PC-9 (cell line): ENCODE results near the gene TTLL3. TPM values are rescaled to one million over a fixed set of nuclear protein-coding genes. Genes with fewer than 3 reads are reported as not detected.
"Not testable (repeated sequence)": the region's sequence is repeated elsewhere in the genome, so short reads cannot be mapped to it uniquely, and the experiment has no call there.

Experiments used
- BruUV-seq: library from RNA; stranded (reverse); fragments of 400-500 nt; replicated peaks from 2 replicates; lab custom pipeline; 2021; lab: Mats Ljungman, UMichigan
- CTCF ChIA-PET: fragments of 300-600 bp; sonication (Branson Sonifier 250); formaldehyde crosslinking; loops from one replicate; lab custom pipeline; 2022; ENCODE audit warnings: antibody characterized with exemption; lab: Charles Lee
- POLR2A ChIA-PET: fragments of 300-600 bp; sonication (Branson Sonifier 250); formaldehyde crosslinking; loops from one replicate; lab custom pipeline; 2022; ENCODE audit warnings: antibody characterized with exemption; ENCODE audit not compliant: unreplicated experiment; lab: Charles Lee
- DNase-seq, 2 experiments: peaks; one replicate each; pipeline versions ENCODE4 v3.0.0 to v3.0.0-alpha.2; 2015 to 2022; ENCODE audit warnings: mixed read lengths in 1 of 2
- H2AFZ ChIP-seq: fragments of 200-600 bp; sonication (generic); 2 replicates; pipeline ENCODE4 v1.8.1; 2017; ENCODE audit warnings: antibody characterized with exemption
- H3F3A ChIP-seq: fragments of 200-600 bp; sonication (generic); 2 replicates; pipeline ENCODE4 v1.8.1; 2017; ENCODE audit warnings: antibody characterized with exemption, mild to moderate bottlenecking, low read depth; ENCODE audit not compliant: insufficient read depth
- H3K27ac ChIP-seq: fragments of 200-600 bp; sonication (generic); 2 replicates; pipeline ENCODE4 v1.6.1; 2016; ENCODE audit warnings: mixed run types
- H3K27me3 ChIP-seq: fragments of 200-600 bp; sonication (generic); 2 replicates; pipeline ENCODE4 v1.6.1; 2016; ENCODE audit warnings: low read depth, mixed run types; ENCODE audit not compliant: insufficient read depth
- H3K36me3 ChIP-seq: fragments of 200-600 bp; sonication (generic); 2 replicates; pipeline ENCODE4 v1.6.1; 2016; ENCODE audit warnings: low read depth, mixed run types
- H3K4me1 ChIP-seq: fragments of 200-600 bp; sonication (generic); replicated peaks from 2 replicates; pipeline ENCODE4 v1.6.1; 2016; ENCODE audit warnings: mixed run types; ENCODE audit not compliant: insufficient read depth
- H3K4me2 ChIP-seq: fragments of 200-600 bp; sonication (generic); 2 replicates; pipeline ENCODE4 v1.6.1; 2017; ENCODE audit warnings: mixed run types
- H3K4me3 ChIP-seq: fragments of 200-600 bp; sonication (generic); 2 replicates; pipeline ENCODE4 v1.6.1; 2016; ENCODE audit warnings: mixed run types
- H3K79me2 ChIP-seq: fragments of 200-600 bp; sonication (generic); 2 replicates; pipeline ENCODE4 v1.6.1; 2017; ENCODE audit warnings: low read depth, mixed run types
- H3K9me2 ChIP-seq: fragments of 200-600 bp; sonication (generic); 2 replicates; pipeline ENCODE4 v1.8.1; 2017; ENCODE audit warnings: mild to moderate bottlenecking; ENCODE audit not compliant: insufficient read depth
- H3K9me3 ChIP-seq: fragments of 200-600 bp; sonication (generic); 2 replicates; pipeline ENCODE4 v1.8.1; 2016; ENCODE audit warnings: low read depth; ENCODE audit not compliant: insufficient read depth
- H4K20me1 ChIP-seq: fragments of 200-600 bp; sonication (generic); 2 replicates; pipeline ENCODE4 v1.8.1; 2017; ENCODE audit not compliant: insufficient read depth
- CTCF ChIP-seq: fragments of 200-600 bp; sonication (generic); conservative IDR thresholded peaks from 2 replicates; pipeline ENCODE4 v1.6.1; 2017; ENCODE audit warnings: mixed run types, antibody characterized with exemption, mild to moderate bottlenecking, moderate library complexity
- EZH2 ChIP-seq: fragments of 200-600 bp; sonication (generic); IDR thresholded peaks from 2 replicates; pipeline ENCODE4 v1.8.0; 2017; ENCODE audit warnings: antibody characterized with exemption, low read depth
- intact Hi-C: fragments of 100-400 bp; cut with micrococcal nuclease; formaldehyde crosslinking; loops from one replicate; pipeline ENCODE4 v1.10.0; 2022; ENCODE audit not compliant: unreplicated experiment
- total RNA-seq: library from RNA; stranded (reverse); gene quantifications from 2 replicates; pipeline ENCODE4 v1.2.3, GENCODE V29; 2021

Gene TTLL3
- total RNA-seq, 1 experiment from 2014 or later = 21.7 TPM

DNA sequence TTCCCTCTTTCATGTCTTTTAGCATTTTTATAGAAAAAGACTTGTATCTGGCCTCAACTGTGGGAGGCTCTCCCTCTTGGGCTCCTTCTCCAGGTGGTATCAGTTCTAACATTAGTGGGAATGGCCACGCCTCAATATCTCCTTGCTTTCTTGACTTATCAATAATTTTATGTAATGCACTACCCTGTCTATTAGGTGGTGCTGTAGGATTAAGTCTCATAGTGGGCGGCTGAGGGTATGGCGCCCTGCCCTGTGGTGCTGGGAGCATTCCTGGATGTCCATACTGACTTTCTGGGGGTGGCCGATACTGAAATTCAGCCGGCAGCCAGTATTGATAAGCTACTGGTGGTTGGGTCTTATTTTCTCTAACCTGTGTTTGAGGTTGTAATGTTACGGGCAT, 42.5 kb downstream of the TTLL3 start:
- intact Hi-C loops = no loop called here

DNA sequence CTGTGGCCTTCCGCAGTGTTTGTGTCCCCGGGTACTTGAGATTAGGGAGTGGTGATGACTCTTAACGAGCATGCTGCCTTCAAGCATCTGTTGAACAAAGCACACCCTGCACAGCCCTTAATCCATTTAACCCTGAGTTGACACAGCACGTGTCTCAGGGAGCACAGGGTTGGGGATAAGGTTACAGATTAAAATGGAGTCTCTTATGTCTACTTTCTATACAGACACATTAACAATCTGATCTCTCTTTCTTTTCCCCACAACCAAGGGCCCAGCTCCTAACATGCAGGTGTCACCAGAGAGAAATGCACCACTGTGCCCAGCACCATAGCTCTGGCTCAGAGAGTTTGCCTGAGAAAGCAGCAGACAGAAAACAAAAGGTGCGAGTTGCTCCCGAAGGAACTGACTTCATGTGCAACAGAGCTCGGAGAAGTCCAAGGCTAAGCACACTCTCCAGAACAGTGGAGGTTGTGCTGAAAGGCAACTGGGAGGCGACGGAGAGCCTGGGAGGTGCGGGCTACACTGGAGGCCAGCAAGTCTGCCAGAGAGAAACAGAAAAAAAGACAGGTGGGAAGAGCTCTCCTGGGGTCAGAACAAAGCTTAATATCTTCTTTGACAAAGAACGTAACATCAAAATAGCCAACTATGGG, 44.4 kb downstream of the TTLL3 start:
- H3K36me3 ChIP-seq, H3K4me2 ChIP-seq, BruUV-seq, H3K27ac ChIP-seq, H3K9me2 ChIP-seq, H3K9me3 ChIP-seq, DNase-seq, H3K27me3 ChIP-seq, H3K79me2 ChIP-seq, H2AFZ ChIP-seq, H4K20me1 ChIP-seq, H3K4me1 ChIP-seq, H3K4me3 ChIP-seq, intact Hi-C loops, H3F3A ChIP-seq: not testable (repeated sequence)
- ChIA-PET CTCF (interaction anchor here (0.6 kb wide), 1 partner anchor 18 kb away, joined by 3 read pairs; no protein-coding TSS in a partner anchor), POLR2A (interaction anchor here (0.6 kb wide), 1 partner anchor 364 kb away, joined by 5 read pairs; no protein-coding TSS in a partner anchor)

More for the DNA sequence above, 42.5 kb downstream of the TTLL3 start:
- DNase-seq = no peak
- Histone ChIP-seq H3K4me3 (no peak overlapping the region), H3K36me3 (no peaks in the 10 kb centered on the region), H4K20me1 (no peaks in the 10 kb centered on the region), H3K9me3 (no peaks in the 10 kb centered on the region), H3K27me3 (no peaks in the 10 kb centered on the region), H3K9me2 (no peaks in the 10 kb centered on the region), H3F3A (no peaks in the 10 kb centered on the region), H3K4me1 (0 out of 2 replicates have a peak, but pooled peaks cover 8% of the 10 kb centered on the region), H3K27ac (no peak overlapping the region), H3K4me2 (no peak overlapping the region), H3K79me2 (no peaks in the 10 kb centered on the region), H2AFZ (no peak overlapping the region)
- TF ChIP-seq CTCF (0 out of 2 replicates have a peak, but pooled peaks have one; percentile 17), EZH2 (no peak)
- BruUV-seq = no TSS peak
- ChIA-PET POLR2A (no interaction called here), CTCF (interaction anchor here (1.2 kb wide), 1 partner anchor 45 kb away, joined by 3 read pairs; no protein-coding TSS in a partner anchor)

DNA sequence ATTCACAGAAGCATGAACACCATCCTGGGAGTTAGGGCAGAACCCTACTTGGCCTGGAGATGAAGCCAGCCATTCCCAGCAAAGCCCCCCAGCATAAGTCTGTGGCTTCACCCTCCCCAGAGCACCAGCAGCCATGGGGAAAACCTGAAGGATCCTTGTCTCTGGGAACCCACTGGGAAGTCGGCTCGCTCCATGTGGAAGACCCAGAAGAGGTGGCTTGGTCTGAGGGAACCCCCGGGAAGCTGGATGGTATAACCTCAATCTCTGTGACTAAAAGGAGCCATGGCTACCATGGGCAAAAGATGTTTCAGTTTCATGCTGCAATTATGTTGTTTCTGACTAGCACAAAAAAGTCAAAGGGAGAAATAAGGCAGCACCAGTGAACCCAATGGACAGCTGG, 45.5 kb downstream of the TTLL3 start:
- intact Hi-C loops = no loop called here
- Histone ChIP-seq H3K9me2 (no peaks in the 10 kb centered on the region), H4K20me1 (no peaks in the 10 kb centered on the region), H3K36me3 (no peaks in the 10 kb centered on the region), H3K9me3 (no peaks in the 10 kb centered on the region), H3K27ac (no peak overlapping the region), H3K4me2 (no peak overlapping the region), H3K4me3 (no peak overlapping the region), H3F3A (no peaks in the 10 kb centered on the region), H3K27me3 (no peaks in the 10 kb centered on the region), H2AFZ (no peak overlapping the region), H3K4me1 (0 out of 2 replicates have a peak, but pooled peaks cover 8% of the 10 kb centered on the region), H3K79me2 (no peaks in the 10 kb centered on the region)
- CTCF ChIA-PET = interaction anchor here (0.7 kb wide), 1 partner anchor 10 kb away, joined by 8 read pairs; no protein-coding TSS in a partner anchor
- DNase-seq = no peak
- TF ChIP-seq CTCF (no peak), EZH2 (no peak)
- POLR2A ChIA-PET = no interaction called here
- no TSS peak for BruUV-seq
